ENCODE data around the gene JMJD8.
A peak's percentile ranks its signal among the peaks of the same experiment; 100 is the strongest.

- TF ChIP-seq CTCF (IDR thresholded peaks at IDR 0.05) (peak in 3 of 6 experiments; percentile 9 to 19 (median 11)), POLR2A (IDR thresholded peaks at IDR 0.05) (peak; percentile 84 to 89)
Measured at GRCh38 chr16:720990-721764, 37.0 kb upstream of the JMJD8 start, which contains the start of gene ANTKMT.

Data from adrenal gland (tissue), 5 donors.